Measurements from ENCODE around the gene UNC119B. TPM values are rescaled to one million over a fixed set of nuclear protein-coding genes. Genes with fewer than 3 reads are reported as not detected.

The UNC119B gene
- total RNA-seq, 1 experiment from 2014 or later: 33.8 TPM

DNA sequence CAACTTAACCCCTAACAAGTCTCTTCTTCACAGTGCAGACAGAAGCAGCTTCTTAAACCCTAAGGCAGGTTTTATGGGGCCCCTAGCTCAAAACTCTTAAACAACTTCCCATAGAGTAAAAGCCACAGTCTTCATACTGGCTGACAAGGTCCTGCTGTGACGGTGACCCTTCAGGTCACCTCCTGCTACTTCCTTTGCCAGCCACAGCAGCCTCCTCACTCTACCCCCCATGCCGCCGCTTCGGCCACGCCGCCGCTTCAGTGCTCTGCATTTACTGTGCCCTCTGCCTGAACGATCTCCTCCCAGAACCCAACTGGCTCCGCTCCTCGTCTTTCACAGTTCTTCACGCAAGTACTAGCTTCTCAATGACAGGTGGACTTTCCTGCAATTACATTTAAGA lies 60.8 kb downstream of the UNC119B start:
- H3K36me3 ChIP-seq (ENCODE audit: control insufficient read depth in 1 of 2, insufficient read depth in 2 of 2, low read length in 2 of 2): peaks cover 6 to 10% of the 10 kb centered on the region in 2 experiments; a peak in 2 of 4 replicates
- CTCF ChIA-PET: no interaction called here
- no peak for ATAC-seq

More for the DNA sequence above, 60.8 kb downstream of the UNC119B start:
- H3K9ac ChIP-seq (ENCODE audit: low read length): no peak overlapping the region
- BruUV-seq (replicated peaks): no TSS peak
- H3K9me3 ChIP-seq (ENCODE audit: control insufficient read depth in 1 of 2, insufficient read depth in 1 of 2, low read depth in 1 of 2, low read length in 2 of 2): no peaks in the 10 kb centered on the region
- no peaks in the 10 kb centered on the region for H3K4me1 ChIP-seq (ENCODE audit: control insufficient read depth in 1 of 2, insufficient read depth in 2 of 2, low read length in 2 of 2)
- no peak overlapping the region for H3K4me2 ChIP-seq (ENCODE audit: low read length)
- no peak overlapping the region for H3K4me3 ChIP-seq (replicated peaks in 1 of 2; ENCODE audit: low read depth in 1 of 2, low read length in 2 of 2)
- H3K9me2 ChIP-seq (ENCODE audit: insufficient read depth): no peaks in the 10 kb centered on the region
- POLR2A ChIA-PET: no interaction called here
- no peaks in the 10 kb centered on the region for H3K79me2 ChIP-seq (ENCODE audit: insufficient read depth, low read length)
- RAD21 ChIA-PET (ENCODE audit: low non-redundant PET in 1 of 2, low total read pairs in 2 of 2, uncharacterized antibody in 2 of 2, unreplicated experiment in 2 of 2): no interaction called here
- no peak overlapping the region for H2AFZ ChIP-seq (ENCODE audit: low read depth, low read length, poor library complexity, severe bottlenecking)
- H3K27me3 ChIP-seq (ENCODE audit: insufficient read depth, low read length): no peaks in the 10 kb centered on the region
- no peak overlapping the region for H3K27ac ChIP-seq (ENCODE audit: low read depth, low read length)
- intact Hi-C loops (cut with micrococcal nuclease): no loop called here
- no peak for TF ChIP-seq POLR2A (IDR thresholded peaks at IDR 0.05; ENCODE audit: borderline replicate concordance, extremely low read depth, insufficient read depth, insufficient read length)
- TF ChIP-seq, protein P1, sequence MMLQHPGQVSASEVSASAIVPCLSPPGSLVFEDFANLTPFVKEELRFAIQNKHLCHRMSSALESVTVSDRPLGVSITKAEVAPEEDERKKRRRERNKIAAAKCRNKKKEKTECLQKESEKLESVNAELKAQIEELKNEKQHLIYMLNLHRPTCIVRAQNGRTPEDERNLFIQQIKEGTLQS (IDR thresholded peaks at IDR 0.05): no peak
- no peak for TF ChIP-seq CBX3 (IDR thresholded peaks at IDR 0.05; ENCODE audit: low read depth)
- TF ChIP-seq EZH2 (IDR thresholded peaks at IDR 0.05): no peak
- DNase-seq (ENCODE audit: low read depth, low spot score): no peak
- H4K20me1 ChIP-seq (ENCODE audit: insufficient read depth): no peaks in the 10 kb centered on the region

Other genes starting within 250 kb of the UNC119B start
- 297 TPM for gene SRSF9, start 240.7 kb upstream of the UNC119B start, total RNA-seq (2021; ENCODE audit: unreplicated experiment)
- gene DYNLL1, start 214.3 kb upstream of the UNC119B start, total RNA-seq (2021; ENCODE audit: unreplicated experiment): 243 TPM
- 34.1 TPM for gene COQ5, start 181.3 kb upstream of the UNC119B start, total RNA-seq (2021; ENCODE audit: unreplicated experiment)
- 141 TPM for gene RNF10, start 176.1 kb upstream of the UNC119B start, total RNA-seq (2021; ENCODE audit: unreplicated experiment)
- 66.9 TPM for gene POP5, start 129.1 kb upstream of the UNC119B start, total RNA-seq (2021; ENCODE audit: unreplicated experiment)
- gene CABP1, start 69.8 kb upstream of the UNC119B start, total RNA-seq (2021; ENCODE audit: unreplicated experiment): 0.84 TPM
- gene MLEC, start 23.3 kb upstream of the UNC119B start, total RNA-seq (2021; ENCODE audit: unreplicated experiment): 152 TPM
- 21.4 TPM for gene ACADS, start 15.4 kb downstream of the UNC119B start, total RNA-seq (2021; ENCODE audit: unreplicated experiment)
- 39.7 TPM for gene SPPL3, start 193.9 kb downstream of the UNC119B start, total RNA-seq (2021; ENCODE audit: unreplicated experiment)

All from HCT116 (cell line).